ENCODE measurements around the gene LPCAT2.

LPCAT2 gene

GRCh38 chr16:55505333-55506015 lies 3.4 kb upstream of the LPCAT2 start:
- DNase-seq = no peak

DNA sequence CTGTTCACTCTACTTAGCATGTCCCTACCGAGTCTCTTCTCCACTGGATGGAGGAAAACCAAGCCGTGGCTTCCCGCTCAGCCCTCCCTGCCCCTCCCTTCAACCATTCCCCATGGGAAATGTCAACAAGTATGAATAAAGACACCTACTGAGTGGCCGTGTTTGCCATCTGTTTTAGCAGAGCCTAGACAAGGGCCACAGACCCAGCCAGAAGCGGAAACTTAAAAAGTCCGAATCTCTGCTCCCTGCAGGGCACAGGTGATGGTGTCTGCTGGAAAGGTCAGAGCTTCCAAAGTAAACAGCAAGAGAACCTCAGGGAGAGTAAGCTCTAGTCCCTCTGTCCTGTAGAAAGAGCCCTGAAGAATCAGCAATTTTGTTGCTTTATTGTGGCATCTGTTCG lies 2.8 kb upstream of the LPCAT2 start:
- no peak for DNase-seq

GRCh38 chr16:55506708-55507107 lies 2.2 kb upstream of the LPCAT2 start:
- no peak for DNase-seq

DNA sequence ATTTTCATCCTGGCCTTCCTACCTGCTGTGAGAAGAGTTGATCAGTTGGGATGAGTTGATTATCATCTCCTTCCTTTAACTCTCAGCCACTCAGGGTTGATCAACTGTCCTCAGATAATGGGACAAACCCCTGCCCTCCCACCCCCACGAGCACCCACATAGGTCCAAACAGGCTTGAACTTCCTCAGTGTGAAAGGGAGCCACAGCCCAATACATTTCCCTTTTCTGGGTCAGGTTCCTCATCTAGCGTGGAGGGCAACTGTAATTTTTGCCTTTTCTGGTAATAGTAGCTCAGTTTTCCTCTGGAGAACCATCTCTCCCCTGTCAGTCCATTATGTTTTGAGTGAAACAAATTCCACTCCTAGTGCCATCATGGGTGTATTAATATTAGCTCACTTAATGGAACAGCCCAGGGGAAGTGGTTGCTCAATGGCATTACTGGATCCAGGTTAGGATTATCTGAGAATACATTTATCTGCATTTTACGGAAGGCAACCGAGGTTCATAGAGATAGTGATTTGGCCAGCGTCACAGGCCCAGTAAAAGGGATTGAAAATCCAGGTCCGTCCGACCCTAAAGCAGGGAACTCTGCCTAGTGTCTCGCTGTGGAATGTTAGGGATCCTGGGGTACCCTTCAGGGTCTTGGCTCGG lies 476 bp upstream of the LPCAT2 start:
- no peak for DNase-seq

- DNase-seq = no peak
Observed at GRCh38 chr16:55510185-55510805, 1.4 kb downstream of the LPCAT2 start.

DNA sequence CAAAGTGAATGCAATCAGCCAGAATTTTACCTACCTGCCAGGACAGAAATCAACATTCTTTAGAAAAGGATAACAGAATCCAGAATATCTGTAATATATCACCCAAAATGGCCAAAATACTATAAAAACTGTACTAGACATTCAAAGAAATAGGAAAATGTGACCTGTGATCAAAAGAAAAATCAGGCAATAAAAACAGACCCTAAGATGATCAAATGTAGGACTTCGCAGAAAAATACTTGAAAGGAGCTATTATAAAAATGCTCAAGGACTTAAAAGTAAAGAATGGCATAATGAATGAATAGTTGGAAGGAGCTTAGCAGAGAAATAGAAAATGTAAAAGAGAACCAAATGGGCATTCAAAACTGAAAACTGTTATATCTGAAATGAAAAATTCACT lies 4.1 kb downstream of the LPCAT2 start:
- DNase-seq = no peak

DNA sequence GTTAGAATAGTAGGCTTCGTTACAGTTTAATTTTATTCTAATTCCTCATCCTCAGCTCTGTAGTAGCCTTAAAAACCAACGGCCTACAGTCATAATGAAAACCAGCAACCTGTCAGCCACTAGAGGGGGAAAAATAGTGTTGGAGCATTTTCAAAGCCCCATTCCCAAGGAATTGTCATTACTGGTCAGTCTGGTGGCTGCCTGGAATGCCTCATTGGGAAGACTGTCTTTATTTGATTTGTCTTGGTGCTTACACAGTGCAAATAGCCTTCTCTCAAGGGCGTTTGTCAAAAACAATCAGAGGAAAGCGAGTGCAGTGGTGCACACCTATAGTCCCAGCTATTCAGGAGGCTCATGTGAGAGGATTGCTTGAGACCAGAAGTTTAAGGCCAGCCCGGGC lies 4.7 kb downstream of the LPCAT2 start:
- no peak for DNase-seq

GRCh38 chr16:55515111-55515510 lies 6.2 kb downstream of the LPCAT2 start:
- no peak for DNase-seq

DNA sequence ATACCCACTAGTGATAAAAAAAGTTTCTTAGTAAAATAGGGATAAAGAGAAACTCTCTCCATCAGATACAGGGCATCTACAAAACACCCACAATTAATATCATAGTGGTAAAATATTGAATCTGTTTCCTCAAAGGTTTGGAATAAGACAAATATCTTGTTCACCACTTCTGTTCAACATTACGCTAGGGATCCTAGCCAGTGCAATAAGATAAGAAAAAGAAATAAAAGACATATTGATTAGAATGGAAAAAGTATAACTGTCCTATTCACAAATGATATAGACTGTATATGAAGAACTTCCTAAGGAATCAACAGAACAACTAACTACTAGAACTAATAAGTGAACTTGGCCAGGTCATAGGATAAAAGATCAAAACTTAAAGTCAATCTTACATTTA lies 12.9 kb downstream of the LPCAT2 start:
- DNase-seq = no peak

DNA sequence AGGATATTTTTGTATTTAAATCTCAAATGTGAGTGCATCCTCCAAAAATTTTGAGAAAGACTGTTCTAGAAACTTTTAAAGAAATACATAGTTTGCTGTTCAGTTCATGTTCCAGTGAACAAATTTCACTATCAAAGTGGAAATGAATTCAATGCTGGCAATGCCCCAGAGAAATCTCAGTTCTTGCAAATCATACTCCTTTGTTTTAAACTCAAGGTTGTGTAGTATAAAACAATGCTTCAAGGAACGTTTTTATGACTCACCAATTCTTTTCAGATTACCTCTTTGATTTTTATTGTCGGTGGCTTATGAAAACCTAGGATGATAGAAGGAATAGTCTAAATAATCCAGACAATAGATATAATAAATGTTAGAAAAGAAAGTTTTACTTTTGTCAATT lies 17.6 kb downstream of the LPCAT2 start:
- DNase-seq = no peak

DNA sequence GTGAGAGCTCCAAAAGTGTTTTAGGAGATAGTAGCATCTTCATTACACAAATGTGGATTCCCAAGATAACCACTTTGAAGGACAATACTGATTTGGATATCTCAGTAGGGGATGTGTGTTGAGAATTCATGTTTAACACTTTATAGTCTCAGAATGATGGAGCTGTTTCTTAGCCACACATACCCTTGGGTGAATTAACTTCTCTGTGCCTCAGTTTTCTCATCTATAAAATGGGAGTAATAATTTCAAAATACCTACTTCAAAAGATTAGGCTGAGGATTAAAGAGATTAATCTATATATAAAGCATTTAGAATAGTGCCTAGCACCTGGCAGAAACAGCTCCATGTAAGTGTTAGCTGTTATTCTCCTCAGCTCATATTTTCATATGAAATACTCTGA lies 19.0 kb downstream of the LPCAT2 start:
- DNase-seq = no peak

- no peak for DNase-seq
Observed at GRCh38 chr16:55529018-55529417, 20.1 kb downstream of the LPCAT2 start.

- DNase-seq = no peak
Observed at GRCh38 chr16:55530316-55530856, 21.5 kb downstream of the LPCAT2 start.

DNA sequence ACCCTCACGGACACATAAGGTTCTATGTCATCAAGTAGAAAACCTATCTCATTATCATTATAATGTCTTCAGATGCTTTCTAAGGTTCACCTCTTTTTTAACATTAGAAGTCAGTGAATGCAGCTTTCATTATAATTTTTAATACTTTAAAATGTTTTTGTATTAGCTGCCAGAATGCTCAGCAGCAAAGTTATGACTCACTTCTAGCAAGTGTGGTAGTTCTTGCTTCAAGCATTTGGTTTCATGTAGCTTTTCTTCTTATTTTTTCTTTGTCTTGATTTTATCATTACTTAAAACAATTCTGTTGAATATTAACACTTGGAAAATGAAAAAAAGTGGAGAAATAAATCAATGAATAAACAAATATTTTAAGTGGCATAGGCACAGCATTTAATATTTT lies 23.4 kb downstream of the LPCAT2 start:
- no peak for DNase-seq

DNA sequence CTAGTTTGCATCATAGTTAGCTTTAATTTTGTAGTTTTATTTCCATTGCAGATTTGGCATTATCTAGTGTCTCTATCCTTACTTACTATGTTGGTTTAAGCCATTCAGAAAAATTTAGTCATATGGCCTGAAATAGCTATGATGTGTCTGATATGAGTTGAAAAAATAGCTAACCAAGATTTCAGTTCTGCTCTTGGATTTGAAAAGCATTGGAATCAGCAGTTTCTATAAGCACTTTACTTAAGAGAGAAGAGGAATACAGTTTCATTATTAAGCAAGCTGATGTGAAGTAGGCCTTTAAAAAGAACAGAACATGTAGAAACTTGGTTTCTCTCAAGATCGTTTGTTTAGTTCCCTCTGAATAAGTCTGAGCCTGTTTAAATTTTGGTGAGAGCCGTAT lies 25.9 kb downstream of the LPCAT2 start:
- no peak for DNase-seq

DNA sequence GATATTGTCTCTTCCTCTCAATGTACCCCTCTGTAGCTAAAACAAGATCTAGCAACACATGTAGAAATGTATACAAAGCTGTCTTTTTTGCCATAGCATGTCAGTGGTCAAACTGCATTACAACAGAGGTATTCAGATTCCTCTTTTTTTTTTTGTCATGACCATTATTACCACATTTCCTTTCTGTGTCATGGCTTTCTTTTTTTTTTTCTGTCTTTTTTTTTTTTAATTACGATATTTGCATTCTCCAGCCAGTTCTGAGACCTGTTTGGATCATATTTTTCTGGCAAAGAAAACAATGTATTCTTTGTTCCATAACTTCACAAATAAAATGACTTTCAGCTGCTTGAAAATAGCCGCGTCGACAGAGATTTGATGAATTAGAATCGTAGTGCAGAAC lies 30.2 kb downstream of the LPCAT2 start:
- no peak for DNase-seq

- DNase-seq = no peak
Observed at GRCh38 chr16:55539488-55539887, 30.6 kb downstream of the LPCAT2 start.

DNA sequence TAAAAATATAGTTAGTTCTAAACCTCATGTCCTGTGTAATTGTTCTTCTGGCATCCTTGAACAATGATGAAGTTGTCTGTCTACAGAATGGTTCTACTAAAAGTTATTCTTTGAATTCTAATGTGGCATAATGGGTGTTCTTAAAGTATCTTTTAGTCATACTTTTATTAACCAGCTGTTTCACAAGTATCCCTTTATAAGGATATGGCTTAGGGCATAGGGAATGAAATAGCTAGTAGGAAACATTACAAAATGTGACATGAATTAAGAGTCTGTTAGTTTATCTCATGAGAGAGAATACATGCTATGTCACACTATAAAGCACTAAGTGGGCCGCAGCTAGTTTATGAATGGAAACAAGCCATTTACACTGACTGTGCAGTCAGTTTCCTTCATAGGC lies 31.3 kb downstream of the LPCAT2 start:
- no peak for DNase-seq

- no peak for DNase-seq
Observed at GRCh38 chr16:55542459-55543082, 33.7 kb downstream of the LPCAT2 start.

GRCh38 chr16:55543472-55543871 lies 34.6 kb downstream of the LPCAT2 start:
- no peak for DNase-seq

- DNase-seq = peak; percentile 8
Observed at GRCh38 chr16:55552621-55553020, 43.7 kb downstream of the LPCAT2 start.

DNA sequence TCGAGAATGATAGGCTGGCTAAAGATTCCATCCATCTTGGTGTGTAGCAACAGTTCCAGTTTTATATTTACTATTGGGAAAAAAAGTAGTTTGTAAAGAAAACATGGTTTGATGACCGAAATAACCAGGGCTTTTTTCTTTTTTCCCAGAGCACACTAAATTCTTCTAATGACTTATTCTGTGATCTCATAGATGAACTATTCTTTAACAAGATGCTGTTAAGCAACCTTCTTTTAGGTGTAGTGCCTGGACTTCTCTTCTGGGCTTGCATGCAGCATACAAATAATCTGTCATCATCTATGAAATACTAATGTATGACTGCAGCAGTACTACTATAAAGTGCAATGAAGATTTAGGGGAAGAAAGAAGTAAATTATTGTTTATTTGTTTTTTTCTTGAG lies 46.6 kb downstream of the LPCAT2 start:
- DNase-seq = no peak

- DNase-seq = no peak
Observed at GRCh38 chr16:55557186-55557585, 48.3 kb downstream of the LPCAT2 start.

DNA sequence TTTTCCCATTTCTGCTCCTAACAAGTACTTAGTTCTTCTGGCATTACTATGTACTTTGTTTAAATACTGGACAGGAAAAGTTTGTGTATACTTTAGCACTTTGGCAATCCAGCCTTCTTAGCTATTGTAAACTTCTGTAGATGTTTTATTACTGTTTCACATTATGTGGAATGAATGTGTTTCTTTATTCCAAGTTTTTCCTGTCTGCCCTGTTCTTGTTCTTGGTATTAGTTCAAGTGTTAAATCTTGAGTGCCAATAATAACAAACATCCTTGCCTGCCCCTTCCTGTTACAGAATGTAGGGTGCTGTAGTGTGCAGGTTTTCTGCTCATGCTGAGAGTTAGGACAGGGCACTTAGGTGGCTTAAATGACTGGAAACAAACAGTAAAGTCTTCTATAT lies 50.4 kb downstream of the LPCAT2 start:
- DNase-seq = no peak

Measured in GOT3 (cell line).